Calu3 (cell line): Measurements from ENCODE around the gene MTUS2. TPM values are rescaled to one million over a fixed set of nuclear protein-coding genes. Genes with fewer than 3 reads are reported as not detected.

Experiments used
- BruUV-seq: library from RNA; stranded (reverse); fragments of 400-500 nt; replicated peaks from 2 replicates; lab custom pipeline; 2021; lab: Mats Ljungman, UMichigan
- CTCF ChIA-PET: fragments of 300-600 bp; sonication (Branson Sonifier 250); formaldehyde crosslinking; loops from one replicate; lab custom pipeline; 2022; ENCODE audit warnings: antibody characterized with exemption; lab: Charles Lee
- DNase-seq: peaks from one replicate; pipeline ENCODE4 v3.0.0; 2022
- H3K27ac Mint-ChIP-seq: one replicate; pipeline ENCODE4 v1.8.0; 2022; ENCODE audit warnings: mixed read lengths; ENCODE audit not compliant: unreplicated experiment
- H3K27me3 Mint-ChIP-seq: one replicate; pipeline ENCODE4 v1.8.0; 2022; ENCODE audit warnings: mixed read lengths; ENCODE audit not compliant: unreplicated experiment
- H3K36me3 Mint-ChIP-seq: one replicate; pipeline ENCODE4 v1.8.0; 2022; ENCODE audit warnings: mild to moderate bottlenecking, moderate library complexity, mixed read lengths; ENCODE audit not compliant: insufficient read depth, unreplicated experiment
- H3K4me1 Mint-ChIP-seq: one replicate; pipeline ENCODE4 v1.8.0; 2022; ENCODE audit warnings: mild to moderate bottlenecking, low read depth, mixed read lengths; ENCODE audit not compliant: unreplicated experiment
- H3K4me3 Mint-ChIP-seq: one replicate; pipeline ENCODE4 v1.8.0; 2022; ENCODE audit warnings: mild to moderate bottlenecking, low read depth, moderate library complexity, mixed read lengths; ENCODE audit not compliant: unreplicated experiment
- H3K9me3 Mint-ChIP-seq: one replicate; pipeline ENCODE4 v1.8.0; 2022; ENCODE audit warnings: low read depth, mixed read lengths; ENCODE audit not compliant: unreplicated experiment
- intact Hi-C: fragments of 100-400 bp; cut with micrococcal nuclease; formaldehyde crosslinking; loops from one replicate; pipeline ENCODE4 v1.10.0; 2022; ENCODE audit not compliant: unreplicated experiment
- total RNA-seq: library from RNA; stranded (reverse); gene quantifications from 2 replicates; pipeline ENCODE4 v1.2.3, GENCODE V29; 2022
- TF ChIP-seq, protein P1 (sequence below): fragments of 200-600 bp; IDR thresholded peaks from one replicate; pipeline ENCODE4 v1.8.0; 2022; ENCODE audit warnings: antibody characterized with exemption; ENCODE audit not compliant: unreplicated experiment

The MTUS2 gene
- total RNA-seq, 1 experiment from 2014 or later, result not detected

DNA sequence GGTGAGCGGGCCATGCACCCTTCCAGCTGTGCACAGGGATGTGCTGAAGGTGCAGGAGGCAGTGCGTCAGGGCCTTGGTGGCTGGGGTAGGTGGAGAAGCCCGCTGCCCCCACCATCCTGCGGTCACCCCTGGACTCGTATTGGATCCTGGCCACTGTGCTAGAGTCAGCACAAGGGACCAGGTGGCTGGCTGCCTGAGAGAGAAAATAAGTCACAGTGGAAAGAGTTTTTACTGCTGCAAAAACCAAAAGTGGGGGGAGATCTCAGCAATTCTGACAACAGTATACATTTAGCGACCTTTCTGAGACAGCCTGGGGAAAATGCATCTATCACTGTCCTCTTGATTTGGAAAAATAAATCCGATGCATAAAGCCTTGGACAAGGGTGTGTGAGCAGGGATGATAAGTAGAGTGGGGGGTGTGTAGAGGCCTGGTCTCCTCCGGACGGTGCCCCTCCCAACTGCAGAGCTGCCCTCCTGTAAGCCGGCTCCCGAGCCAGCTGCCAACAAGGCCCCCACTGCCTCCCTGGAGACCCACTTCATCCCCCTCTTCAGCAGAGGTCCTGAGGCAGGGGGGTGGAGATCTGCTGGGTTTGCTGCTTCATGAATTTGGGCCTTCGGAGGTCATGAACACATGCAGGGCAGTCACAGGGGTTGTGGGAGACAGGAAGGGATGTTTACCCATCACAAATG lies 691.1 kb downstream of the MTUS2 start:
- H3K9me3 Mint-ChIP-seq, result no peaks in the 10 kb centered on the region
- DNase-seq, result no peak
- CTCF ChIA-PET, result no interaction called here
- BruUV-seq, result no TSS peak
- intact Hi-C loops, result no loop called here
- no peaks in the 10 kb centered on the region for H3K27me3 Mint-ChIP-seq
- TF ChIP-seq, protein P1, sequence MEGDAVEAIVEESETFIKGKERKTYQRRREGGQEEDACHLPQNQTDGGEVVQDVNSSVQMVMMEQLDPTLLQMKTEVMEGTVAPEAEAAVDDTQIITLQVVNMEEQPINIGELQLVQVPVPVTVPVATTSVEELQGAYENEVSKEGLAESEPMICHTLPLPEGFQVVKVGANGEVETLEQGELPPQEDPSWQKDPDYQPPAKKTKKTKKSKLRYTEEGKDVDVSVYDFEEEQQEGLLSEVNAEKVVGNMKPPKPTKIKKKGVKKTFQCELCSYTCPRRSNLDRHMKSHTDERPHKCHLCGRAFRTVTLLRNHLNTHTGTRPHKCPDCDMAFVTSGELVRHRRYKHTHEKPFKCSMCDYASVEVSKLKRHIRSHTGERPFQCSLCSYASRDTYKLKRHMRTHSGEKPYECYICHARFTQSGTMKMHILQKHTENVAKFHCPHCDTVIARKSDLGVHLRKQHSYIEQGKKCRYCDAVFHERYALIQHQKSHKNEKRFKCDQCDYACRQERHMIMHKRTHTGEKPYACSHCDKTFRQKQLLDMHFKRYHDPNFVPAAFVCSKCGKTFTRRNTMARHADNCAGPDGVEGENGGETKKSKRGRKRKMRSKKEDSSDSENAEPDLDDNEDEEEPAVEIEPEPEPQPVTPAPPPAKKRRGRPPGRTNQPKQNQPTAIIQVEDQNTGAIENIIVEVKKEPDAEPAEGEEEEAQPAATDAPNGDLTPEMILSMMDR, result no peak
- H3K36me3 Mint-ChIP-seq, result peaks cover 55% of the 10 kb centered on the region
- no peak overlapping the region for H3K27ac Mint-ChIP-seq
- no peak overlapping the region for H3K4me3 Mint-ChIP-seq
- H3K4me1 Mint-ChIP-seq, result no peaks in the 10 kb centered on the region

DNA sequence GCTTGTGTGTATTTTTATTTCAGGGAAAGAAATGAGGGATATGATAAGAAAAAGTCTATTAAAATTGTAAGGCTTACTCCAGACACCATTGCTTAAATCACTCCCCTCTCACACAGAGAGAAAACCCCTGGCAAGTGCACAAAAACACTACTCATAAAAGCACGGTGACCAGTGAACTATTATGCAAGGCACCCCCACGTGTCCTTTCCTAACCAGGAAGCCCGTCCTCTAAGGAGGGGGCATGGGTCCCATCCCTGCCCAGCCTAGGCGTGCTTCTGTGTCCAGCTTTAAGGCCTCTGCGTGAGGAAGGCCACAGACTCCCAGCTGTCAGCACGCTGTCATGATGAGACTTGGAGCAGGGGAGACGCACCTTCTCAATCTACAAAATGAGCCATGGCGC lies 691.8 kb downstream of the MTUS2 start:
- no peak for DNase-seq
- CTCF ChIA-PET, result no interaction called here
- no TSS peak for BruUV-seq
- TF ChIP-seq, protein P1, result no peak
- Mint-ChIP-seq H3K9me3 (no peaks in the 10 kb centered on the region), H3K4me3 (no peak overlapping the region), H3K4me1 (no peaks in the 10 kb centered on the region), H3K36me3 (peaks cover 60% of the 10 kb centered on the region), H3K27me3 (no peaks in the 10 kb centered on the region), H3K27ac (no peak overlapping the region)
- intact Hi-C loops, result no loop called here

DNA sequence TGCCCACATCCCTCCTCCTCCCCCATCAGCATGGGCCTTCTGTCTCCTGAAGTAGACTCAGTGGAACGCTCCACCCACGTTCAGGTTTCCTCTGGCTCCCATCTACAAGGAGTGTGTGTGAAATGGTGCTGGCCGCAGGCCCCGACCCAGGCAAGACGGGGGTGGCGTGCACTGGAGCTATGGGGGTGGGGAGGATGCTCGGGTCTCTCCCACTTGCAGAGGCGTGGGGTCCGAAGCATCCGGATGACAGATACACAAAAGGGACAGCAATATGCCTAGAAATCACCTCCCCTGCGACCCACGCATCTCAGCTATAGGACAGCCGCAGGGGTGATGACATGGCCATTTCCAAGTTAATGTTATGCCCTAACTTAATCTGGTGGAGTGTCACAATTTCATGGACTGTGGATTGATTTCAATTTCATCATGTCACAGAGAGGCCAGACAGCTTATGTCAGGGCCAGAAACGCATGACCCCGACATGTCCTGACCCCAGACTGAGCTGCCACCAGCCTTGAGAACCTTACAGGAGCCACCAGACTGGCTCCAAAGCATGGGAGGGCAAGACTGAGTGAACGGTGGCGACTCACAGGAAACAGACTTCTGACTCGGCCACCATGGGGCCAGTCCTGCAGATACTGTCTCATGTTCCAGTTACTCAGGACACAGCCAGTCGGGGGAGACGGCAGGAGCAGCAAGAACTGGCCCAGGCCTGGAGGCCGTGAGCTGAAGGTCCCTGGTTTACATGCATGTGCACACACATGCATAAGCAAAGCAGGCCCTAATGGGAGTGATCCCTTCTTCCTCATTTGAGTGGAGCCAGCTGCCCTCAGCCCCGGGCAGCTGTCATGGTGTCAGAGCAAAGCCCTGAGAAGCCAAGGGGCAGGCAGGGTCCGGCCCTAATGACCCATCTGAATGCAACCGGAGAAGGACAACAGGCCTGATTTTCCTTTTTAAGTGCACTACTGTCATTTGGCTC lies 693.2 kb downstream of the MTUS2 start:
- Mint-ChIP-seq H3K36me3 (peaks cover 53% of the 10 kb centered on the region), H3K27ac (no peak overlapping the region), H3K27me3 (no peaks in the 10 kb centered on the region), H3K4me3 (no peak overlapping the region), H3K4me1 (no peaks in the 10 kb centered on the region), H3K9me3 (no peaks in the 10 kb centered on the region)
- intact Hi-C loops, result no loop called here
- CTCF ChIA-PET, result no interaction called here
- BruUV-seq, result no TSS peak
- TF ChIP-seq, protein P1, result no peak
- DNase-seq, result no peak

DNA sequence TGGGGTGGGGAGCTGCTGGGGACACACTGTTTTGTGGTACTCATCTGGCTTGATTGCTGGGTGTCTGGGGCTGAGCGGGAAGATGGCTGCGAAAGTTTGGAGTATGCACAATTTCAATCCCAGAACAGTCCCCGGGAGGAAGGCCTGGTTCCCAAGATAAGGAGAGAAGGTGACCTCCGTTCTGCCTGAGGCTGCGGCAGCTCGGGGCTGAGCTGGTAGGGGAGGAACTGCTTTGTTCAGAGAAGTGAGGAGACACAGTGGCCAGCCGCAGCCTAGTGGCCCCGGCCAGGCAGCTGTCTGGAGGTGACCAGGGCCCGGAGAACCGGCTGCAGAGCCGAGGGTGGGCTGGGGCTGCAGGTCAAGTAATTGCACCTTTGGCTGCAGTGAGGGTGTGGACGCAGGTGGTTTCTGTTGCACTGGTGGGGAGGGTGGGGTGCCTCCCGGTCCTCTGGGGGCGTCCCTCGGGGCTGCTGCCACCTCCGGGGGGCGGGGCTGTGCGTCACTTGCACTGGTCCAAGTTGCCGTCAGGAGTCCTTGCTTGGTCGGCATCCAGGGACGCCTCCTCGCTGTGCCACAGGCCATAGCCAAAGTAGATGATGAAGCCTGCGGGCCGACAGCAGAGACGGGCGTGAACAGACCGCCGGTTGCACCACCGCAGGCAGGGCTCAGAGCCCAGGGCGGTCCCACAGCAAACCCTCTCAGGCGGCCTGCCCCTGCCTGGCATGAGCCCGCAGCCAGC lies 694.0 kb downstream of the MTUS2 start:
- BruUV-seq, result no TSS peak
- CTCF ChIA-PET, result no interaction called here
- TF ChIP-seq, protein P1, result no peak
- intact Hi-C loops, result no loop called here
- Mint-ChIP-seq H3K4me3 (no peak overlapping the region), H3K4me1 (no peaks in the 10 kb centered on the region), H3K9me3 (no peaks in the 10 kb centered on the region), H3K27ac (no peak overlapping the region), H3K27me3 (no peaks in the 10 kb centered on the region), H3K36me3 (peaks cover 44% of the 10 kb centered on the region)
- no peak for DNase-seq
